Fibroblast of lung (primary cell): ENCODE data around the gene PRKACB.

Source experiments
- CTCF ChIP-seq, 2 donors: IDR thresholded peaks in 1 of 2; conservative IDR thresholded peaks in 1 of 2; 1 replicate in 1 of 2; 2 replicates in 1 of 2; pipeline ENCODE4 v1.5.1; 2011 to 2012; ENCODE audit warnings: low read length in 2 of 2, control low read depth in 1 of 2, inconsistent platforms in 1 of 2, low read depth in 1 of 2, mild to moderate bottlenecking in 1 of 2
- EZH2 ChIP-seq: IDR thresholded peaks from 2 replicates; pipeline ENCODE4 v1.5.1; 2012; ENCODE audit warnings: low read length, control low read depth, mild to moderate bottlenecking; ENCODE audit errors: missing control alignments

DNA sequence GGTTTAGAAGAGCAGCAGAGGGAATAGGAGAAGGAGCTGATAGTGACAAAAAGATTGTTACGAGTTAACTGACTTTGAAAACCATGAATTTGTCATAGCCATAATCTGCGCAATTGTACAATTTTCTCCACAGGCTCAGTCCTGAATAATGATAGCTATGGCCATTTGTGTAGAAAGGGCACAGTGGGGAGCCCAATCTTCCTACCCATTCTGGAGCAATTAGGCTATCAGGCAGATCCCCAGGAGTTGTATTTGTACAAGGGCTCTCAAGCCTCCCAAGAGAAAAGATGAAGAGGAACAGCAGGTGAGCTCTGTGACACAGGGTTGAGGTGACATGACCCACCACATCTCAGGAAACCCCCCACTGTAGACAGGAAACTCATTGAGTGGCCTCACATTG lies 115.3 kb downstream of the PRKACB start:
- TF ChIP-seq EZH2: no peak
- no peak for TF ChIP-seq CTCF (conservative IDR thresholded peaks at IDR 0.05 in 1 of 2, IDR thresholded peaks at IDR 0.05 in 1 of 2; ENCODE audit: low read depth in 1 of 2, low read length in 2 of 2)
